Placental epithelial cell (primary cell): ENCODE measurements around the gene ALDOC. TPM values are rescaled to one million over a fixed set of nuclear protein-coding genes. Genes with fewer than 3 reads are reported as not detected.

Source experiments
- total RNA-seq: library from RNA; depleted of rRNA; stranded (reverse); fragments of >200 nt; gene quantifications from 2 replicates; pipeline ENCODE4 v1.2.3, GENCODE V29; 2012

The ALDOC gene
- total RNA-seq: 19.6 and 25.2 TPM in 2 replicates

DNA sequence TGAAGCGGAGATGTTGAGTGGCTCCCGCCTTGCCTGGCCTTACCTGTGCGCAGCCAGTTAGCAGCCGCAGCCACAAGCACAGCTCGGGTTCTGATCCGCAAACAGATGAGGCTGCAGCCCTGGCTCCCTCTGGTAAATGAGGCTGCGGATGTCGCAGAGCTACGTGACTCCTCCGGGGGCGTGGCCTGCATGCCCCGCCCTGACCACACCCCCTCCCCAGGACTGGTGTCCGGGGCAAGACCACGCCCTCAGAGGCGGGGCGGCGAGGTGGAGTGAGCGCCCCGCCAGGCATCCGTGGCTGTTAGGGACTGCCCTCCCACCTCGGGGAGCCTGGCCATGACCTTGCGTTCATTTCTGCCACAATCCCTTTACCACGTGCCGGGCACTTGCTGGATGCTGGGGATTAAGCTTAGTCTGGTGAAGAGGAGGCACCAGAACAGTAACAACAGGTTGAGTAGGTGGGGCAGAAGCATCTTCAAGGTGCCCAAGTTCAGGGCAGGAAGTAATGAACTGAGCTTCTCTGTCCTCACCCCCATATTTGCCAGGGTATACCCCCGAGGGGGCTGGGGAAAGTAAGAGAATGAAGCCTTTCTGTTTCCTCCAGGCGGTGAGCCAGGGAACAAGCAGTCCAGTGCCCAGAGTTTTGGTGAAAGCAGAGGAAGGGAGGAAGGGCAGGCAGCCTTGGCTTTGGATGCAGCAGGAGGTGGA is at the start of gene ALDOC:
Gene ALDOC, minus strand, starts transcription at position 138 of the 708 bp plus-strand sequence. CDS start 1,363 bp downstream, outside the sequence.

DNA sequence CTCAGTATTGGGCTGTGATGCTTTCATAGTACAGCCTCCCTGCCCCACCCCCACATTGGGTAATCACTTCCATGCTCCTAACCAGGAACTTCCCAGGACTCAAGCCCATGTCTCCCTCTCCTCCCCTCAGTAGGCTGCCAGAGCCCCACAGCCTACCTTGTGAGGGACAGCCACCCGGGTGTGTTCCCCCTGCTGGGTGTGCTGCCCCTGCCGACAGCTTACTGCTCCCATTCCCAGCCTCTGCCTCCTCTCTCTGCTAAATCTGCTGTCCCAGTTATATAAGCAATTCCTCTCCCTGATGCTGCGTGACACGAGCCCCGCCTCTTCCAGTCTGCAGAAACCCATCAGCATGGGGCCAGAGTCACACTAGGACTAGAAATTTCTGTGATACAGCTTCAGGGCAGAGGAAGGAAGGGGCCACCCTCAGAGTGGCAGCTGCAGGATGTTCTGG is 37.3 kb upstream of the ALDOC start, which contains the start of gene RSKR:
Gene RSKR, minus strand, starts transcription at position 255 of the 451 bp plus-strand sequence. Its CDS starts 24 bp downstream, at position 231.

DNA sequence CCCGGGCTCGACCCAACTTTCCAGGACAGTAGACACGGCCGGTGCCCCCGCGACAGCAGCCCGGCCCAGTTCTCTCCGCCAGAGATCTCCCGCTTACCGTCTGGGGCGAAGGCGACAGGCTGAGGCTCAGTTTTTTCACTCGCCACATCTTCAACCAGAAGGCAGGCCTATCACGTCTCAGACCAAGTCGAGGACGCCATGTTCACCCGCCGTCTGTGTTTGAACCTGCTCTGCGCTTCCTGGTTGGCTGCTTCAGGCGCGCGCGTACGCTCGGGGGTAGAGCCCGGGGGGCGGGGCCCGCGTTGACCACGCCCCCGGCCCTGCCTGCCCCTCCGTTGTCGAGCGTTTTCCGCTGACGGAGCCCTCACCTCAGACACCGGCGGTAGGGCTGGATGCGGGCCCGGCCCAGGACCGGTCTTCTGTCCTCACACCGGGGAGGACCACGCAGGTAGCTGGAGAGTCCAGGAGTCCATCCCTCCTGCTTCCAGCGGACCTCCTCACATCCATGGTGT is 22.2 kb upstream of the ALDOC start, which contains the start of gene SPAG5:
Gene SPAG5, minus strand, starts transcription at position 227 of the 512 bp plus-strand sequence. Its CDS starts 79 bp downstream, at position 148.

DNA sequence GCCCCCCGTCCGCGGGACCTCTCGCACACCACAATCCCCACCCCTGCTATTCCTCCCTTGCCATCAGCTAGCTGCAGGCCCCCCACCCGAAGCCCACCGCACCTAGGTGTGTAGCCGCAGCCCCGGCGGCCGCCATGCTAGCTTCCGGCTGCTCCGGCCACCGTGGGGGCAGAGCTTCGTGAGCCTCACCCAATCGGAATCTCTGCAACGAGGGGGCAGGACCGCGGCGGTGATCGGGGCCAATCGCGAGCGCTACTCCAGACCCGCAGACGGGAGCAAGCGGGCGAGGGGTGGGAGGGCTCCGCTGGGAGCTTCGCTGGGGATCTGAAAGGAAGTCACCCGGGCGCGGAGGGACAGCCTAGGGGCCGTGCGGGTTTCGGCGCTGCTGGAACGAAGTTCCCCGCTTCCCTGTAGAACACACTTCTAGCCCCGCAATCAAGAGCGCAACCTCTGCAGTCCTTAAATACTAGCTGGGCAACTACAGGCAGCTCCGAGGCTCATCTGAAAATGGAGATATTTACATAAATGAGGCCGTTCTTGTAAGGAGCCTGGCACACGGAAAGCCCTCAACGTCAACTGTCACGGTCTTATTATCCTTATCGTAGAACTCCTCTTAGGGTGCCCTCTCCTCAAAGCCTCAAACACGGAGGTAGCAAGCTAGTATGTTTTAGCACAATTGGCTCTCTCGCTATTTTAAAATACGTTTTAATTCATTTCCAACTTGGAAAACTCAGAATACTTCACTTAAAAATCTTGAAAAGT is 5.2 kb downstream of the ALDOC start, which contains the start of gene PIGS:
Gene PIGS, minus strand, starts transcription at position 164 of the 762 bp plus-strand sequence. Its CDS starts 28 bp downstream, at position 136.

DNA sequence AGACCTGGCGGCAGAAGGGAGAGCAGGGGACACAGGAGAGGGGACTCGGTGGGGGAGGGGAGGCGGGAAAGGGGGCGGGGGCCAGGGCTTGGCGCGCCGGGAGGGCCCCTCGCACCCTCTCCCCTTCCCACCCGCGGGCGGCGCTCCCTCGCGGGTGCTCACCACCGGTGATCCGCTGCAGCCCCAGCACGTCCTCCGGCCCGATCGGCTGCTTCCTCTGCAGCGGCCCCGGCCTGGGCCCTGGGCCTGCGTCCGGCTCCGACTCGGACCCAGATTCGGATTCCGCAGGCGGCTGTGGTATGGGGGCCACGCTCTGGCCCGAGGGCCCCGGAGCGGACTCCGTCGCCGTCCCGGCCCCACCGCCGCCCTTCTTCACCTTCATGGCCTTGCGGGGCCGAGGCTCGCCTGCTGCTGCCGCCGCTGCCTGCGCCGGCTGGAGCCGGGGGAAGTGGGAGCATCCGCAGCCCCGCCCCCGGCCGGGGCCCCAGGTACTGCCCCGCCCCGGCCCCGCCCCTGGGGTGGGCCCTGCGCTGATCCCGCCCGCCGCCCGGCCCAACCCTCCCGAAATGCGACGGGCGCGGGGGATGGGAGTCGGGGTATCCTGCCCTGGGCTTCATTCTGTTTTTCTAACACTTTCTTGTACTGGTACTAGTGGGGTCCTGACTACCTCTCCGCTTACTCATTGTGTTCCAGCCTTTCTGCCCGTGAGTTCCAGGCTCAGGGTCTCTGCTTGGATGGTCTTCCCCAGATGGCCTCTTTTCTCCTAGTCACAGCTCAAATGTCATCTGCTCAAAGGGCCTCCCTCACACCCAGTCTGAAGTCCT is 24.3 kb downstream of the ALDOC start, which contains the start of gene UNC119:
Gene UNC119, minus strand, starts transcription at position 449 of the 824 bp plus-strand sequence. Its CDS starts 67 bp downstream, at position 382.

Other genes starting within 250 kb of the ALDOC start
- gene IFT20, start 241.4 kb downstream of the ALDOC start, total RNA-seq: 53.5 and 58.5 TPM in 2 replicates
- 38.5 and 72.3 TPM in 2 replicates for gene TNFAIP1, start 241.1 kb downstream of the ALDOC start, total RNA-seq
- gene POLDIP2, start 219.4 kb downstream of the ALDOC start, total RNA-seq: 47.9 and 92.5 TPM in 2 replicates
- not detected in 2 replicates for gene SEBOX, start 211.7 kb downstream of the ALDOC start, total RNA-seq
- gene VTN, start 206.6 kb downstream of the ALDOC start, total RNA-seq: under 0.01 and 0.54 TPM in 2 replicates
- 1.8 and 4.7 TPM in 2 replicates for gene SARM1, start 205.2 kb downstream of the ALDOC start, total RNA-seq
- 6.3 and 7.4 TPM in 2 replicates for gene SLC46A1, start 170.7 kb downstream of the ALDOC start, total RNA-seq
- not detected in 2 replicates for gene SLC13A2, start 103.3 kb downstream of the ALDOC start, total RNA-seq
- gene FOXN1, start 70.5 kb downstream of the ALDOC start, total RNA-seq: not detected in 2 replicates
- 19.2 and 23.3 TPM in 2 replicates for gene UNC119, start 24.3 kb downstream of the ALDOC start, total RNA-seq
- 73.8 and 95.4 TPM in 2 replicates for gene PIGS, start 5.4 kb downstream of the ALDOC start, total RNA-seq
- gene SPAG5, start 22.1 kb upstream of the ALDOC start, total RNA-seq: 8.6 and 12.8 TPM in 2 replicates
- 5.9 and 7.9 TPM in 2 replicates for gene RSKR, start 37.3 kb upstream of the ALDOC start, total RNA-seq
- gene BLTP2, start 68.3 kb upstream of the ALDOC start, total RNA-seq: 79.7 and 145 TPM in 2 replicates
- gene SDF2, start 85.0 kb upstream of the ALDOC start, total RNA-seq: 40.0 and 60.5 TPM in 2 replicates
- gene SUPT6H, start 85.3 kb upstream of the ALDOC start, total RNA-seq: 42.1 and 51.8 TPM in 2 replicates
- 0.22 and 6.7 TPM in 2 replicates for gene PROCA1, start 135.0 kb upstream of the ALDOC start, total RNA-seq
- gene RAB34, start 141.0 kb upstream of the ALDOC start, total RNA-seq: 195 and 196 TPM in 2 replicates
- 327 and 599 TPM in 2 replicates for gene RPL23A, start 143.1 kb upstream of the ALDOC start, total RNA-seq
- gene TLCD1, start 149.3 kb upstream of the ALDOC start, total RNA-seq: 9.0 and 15.8 TPM in 2 replicates
- gene NEK8, start 151.9 kb upstream of the ALDOC start, total RNA-seq: 7.4 and 10.2 TPM in 2 replicates
- gene TRAF4, start 167.1 kb upstream of the ALDOC start, total RNA-seq: 76.6 and 103 TPM in 2 replicates